HG02938 (cell line): ENCODE data around the gene HES2.
"Not testable (repeated sequence)": the region's sequence is repeated elsewhere in the genome, so short reads cannot be mapped to it uniquely, and the experiment has no call there.

ENCODE experiments used
- ATAC-seq: cut with Tn5 transposase; IDR thresholded peaks from one replicate; pipeline ENCODE4 v1.9.1; 2021; ENCODE audit warnings: mild to moderate bottlenecking, moderate library complexity; ENCODE audit not compliant: unreplicated experiment

The HES2 gene

DNA sequence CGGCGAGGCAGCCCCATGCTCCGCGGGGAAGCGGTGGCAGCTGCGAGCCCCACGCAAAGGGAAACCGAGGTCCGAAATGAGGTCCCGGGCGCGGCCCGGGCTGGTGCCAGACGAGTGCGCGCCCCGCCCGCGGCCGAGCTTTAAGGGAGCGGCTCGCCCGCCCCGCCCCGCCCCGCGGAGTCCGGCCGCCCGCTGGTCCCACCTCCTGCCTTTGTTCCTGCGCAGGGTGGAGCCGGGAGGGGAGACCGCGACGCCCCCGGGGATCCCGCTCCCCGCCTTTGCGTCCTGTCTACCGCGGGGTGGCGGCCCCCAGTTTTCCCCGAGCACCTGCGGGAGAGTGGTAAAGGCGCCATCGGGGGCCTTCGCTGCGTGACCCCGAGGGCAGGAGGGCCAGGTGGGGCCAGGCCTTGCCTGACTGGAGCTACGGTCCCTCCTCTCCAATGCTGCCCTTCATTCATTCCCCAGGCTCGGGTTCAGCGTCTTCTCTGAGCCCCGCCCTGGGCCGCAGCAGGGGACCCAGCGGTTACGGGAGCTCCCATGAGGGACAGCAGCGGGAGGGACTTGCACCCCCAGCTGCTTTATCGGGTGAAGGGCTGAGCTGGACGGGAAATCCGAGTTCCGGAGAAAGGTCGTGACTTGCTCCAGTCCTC is at the start of gene HES2:
HES2 (minus strand) TSS at position 116 of the 650 bp plus-strand sequence; CDS start at position 17, 99 bp downstream.
- no peak for ATAC-seq

DNA sequence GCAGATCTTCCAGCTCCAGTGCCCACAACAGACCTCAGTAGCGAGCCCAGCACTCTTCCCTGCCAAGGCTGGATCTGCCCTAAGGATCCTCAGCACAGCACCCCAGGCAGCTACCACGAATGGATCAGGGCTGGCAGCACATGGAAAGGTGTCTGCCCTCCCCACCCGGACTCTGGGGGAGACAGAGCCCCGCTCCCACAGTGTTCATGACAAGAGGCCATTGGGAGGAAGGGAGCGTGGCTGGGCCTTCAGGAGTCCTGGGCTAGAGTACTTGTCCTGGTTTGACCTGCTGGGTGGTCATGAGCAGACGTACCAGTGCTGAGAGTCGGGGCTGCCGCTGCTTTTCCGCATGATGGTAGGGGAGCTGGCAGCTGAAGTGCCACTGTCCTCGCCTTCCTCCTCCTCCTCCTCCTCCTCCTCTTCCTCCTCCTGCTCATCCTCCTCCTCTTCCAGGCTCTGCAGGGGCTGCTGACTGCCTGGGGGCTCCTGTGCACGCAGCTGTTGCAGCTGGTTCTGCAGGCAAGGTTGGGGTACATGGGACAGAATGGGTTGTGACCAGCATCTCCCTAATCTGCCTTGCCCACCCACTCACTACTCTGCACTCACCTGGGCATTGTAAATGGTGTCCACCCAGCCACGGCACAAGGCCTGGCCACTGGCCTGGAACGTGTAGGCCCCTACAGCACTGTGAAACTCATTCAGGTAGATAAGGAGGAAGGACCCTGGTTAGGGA is 49.2 kb upstream of the HES2 start:
- no peak for ATAC-seq

- ATAC-seq: no peak
These were observed 48.3 kb upstream of the HES2 start for GRCh38 chr1:6467744-6468688.

DNA sequence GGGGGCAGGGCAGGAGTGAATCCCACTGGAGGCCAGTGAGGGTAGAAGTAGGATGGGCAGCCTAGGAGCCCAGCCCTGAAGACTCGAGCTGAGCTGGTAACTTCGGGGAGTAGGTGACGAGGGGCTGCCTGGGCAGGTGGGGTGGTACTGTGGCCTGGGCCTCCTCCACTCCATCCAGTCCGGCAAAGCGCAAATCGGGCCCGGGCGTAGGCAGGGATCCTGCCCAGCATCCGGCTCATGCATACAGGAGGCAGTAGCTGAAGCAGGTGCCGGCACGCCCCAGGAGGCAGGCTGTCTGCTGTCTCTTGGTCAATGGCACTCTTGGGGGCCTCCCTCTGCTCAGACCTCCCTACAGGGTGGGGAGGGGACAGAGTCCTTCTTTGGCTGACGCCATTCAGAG is 47.5 kb upstream of the HES2 start:
- no peak for ATAC-seq

DNA sequence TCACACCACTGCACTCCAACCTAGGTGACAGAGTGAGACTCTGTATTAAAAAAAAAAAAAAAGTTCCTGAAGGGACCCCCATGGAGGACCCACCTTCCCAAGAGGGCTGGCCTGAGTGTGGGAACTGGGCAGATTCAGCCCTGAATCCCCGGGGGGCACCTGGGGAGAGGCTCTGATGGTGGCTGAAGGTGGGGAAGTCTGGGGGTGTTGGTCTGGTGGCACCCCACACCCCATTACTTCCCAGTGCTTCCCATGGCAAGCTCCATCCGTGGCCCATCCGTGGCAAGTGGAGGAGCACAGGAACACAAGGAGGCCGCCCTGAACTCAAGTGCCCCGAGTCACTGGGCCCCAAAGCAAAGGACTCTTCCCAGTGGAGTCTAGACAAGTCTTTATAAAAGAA is 47.0 kb upstream of the HES2 start:
- ATAC-seq: no peak

- no peak for ATAC-seq
These were observed 46.3 kb upstream of the HES2 start, which contains the start of gene TNFRSF25 for GRCh38 chr1:6466023-6466422. TNFRSF25 (minus strand) TSS chr1:6466173; CDS start chr1:6466107, 66 bp downstream.

DNA sequence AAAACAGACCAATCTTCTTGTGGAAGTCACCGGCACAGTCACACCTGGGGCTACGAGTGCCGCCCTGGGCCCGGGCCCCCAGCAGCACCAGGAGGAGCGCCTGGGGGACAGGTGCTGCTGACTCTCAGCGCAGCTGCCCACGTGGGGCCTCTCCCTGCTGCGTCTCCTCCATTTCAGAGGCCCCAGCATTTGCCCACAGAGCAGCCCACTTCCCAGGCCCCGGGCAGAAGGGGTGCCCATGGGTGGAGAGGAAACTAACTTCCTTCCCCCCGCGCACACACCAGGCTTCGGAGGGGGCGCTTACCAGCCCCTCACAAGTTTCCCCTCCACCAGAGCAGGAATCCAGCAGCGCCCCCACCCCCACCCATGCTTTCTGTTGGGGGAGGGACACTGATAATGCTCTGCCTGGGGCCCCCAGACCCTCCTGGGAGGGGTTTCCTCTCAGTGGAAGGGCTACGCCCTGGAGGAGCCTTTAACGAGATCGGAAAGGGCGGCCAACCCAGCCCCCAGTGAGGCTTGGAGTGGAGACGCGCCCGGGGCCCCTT is 45.8 kb upstream of the HES2 start:
- no peak for ATAC-seq

DNA sequence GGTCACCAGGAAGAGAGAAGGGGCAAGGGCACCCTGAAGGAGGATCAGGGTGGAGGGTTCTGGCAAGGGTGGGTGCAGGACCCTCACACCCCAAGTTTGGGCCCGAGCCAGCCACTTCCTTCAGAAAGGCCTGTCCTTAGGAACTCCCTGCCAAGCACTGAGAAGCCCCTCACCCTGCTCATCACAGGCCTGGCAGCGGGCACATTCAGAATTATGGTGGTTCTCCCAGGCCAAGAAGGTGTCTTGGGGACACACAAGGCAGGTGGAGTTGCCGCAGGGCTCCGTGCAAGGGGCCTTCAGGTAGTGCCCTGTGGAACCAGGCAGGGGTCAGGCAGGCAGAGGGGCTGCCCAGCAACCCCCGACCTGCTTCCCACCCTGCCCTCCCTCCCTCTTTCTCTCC is 45.2 kb upstream of the HES2 start:
- ATAC-seq: no peak

DNA sequence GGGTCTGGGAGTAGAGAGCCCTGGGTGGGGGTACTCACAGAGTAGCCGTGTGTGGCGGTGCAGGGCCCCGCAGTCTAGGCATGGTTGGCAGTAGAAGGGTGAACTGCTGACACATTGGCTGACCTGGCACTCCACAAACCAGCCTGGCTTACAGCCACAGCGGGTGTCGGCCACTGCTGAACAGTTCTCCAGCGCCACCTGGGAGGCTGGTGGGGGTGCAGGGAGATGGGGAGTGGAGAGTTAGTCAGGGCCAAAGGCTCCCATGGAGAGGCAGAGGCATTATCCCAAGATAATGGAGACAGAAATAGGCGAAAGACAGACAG is 44.8 kb upstream of the HES2 start:
- no peak for ATAC-seq

DNA sequence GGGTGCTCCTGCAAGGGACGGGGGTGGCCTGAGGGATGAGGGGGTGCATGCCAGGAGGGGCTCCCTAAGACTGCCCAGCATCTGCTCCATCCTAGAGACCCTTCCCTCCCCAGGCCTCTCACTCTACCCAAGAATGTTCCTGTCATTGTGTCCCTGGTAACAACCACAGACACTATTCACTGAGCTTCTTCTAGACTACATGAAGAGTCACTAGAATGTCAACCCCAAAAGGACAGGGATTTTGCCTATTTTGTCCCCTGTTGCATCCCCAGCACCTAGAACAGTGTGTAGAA is 43.3 kb upstream of the HES2 start:
- ATAC-seq: no peak

- ATAC-seq: no peak
These were observed 42.8 kb upstream of the HES2 start for GRCh38 chr1:6462412-6463119.

DNA sequence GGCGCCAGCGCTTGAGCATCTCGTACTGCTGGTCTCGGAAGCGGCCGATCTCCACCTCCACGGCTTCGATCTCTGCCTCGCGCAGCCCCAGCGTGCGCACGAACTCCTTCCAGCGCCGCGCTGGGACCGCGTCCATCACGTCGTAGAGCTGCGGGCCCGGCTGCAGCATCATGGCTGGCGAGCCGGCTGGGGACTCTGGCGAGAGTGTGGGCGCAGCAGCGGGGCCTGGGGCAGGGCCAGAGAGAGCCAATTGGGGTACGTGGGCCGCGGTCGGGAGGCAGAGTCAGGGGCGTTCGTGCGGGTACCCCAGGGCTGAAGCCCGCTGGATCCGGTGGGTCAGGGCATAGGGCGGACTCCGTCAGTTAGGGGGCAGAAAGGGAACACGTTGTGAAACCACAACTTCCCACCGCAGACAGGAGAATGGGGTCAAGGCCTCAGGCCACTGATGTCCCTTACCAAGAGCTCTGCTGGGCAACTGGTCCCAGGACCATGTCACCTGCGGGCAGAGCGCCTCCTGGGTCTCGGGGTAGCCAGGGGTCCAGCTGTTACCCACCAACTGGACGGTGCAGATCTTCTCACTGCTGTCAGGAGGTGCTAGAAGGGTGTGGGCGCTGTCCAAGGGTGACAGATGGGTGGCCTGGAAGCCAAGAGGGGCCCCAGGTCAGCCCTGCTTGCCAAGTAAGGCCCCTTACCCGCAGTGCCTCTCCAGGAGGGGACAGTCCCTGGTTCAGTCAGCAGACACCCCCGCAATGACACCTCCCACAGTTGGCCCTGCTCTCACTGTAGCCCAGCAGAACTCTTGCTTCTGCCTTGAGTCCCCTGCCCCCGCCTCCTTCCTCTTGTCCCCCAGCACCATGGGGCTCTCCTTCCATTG is 42.1 kb upstream of the HES2 start:
- no peak for ATAC-seq

GRCh38 chr1:6461051-6461530 is 41.4 kb upstream of the HES2 start:
- ATAC-seq: no peak

- ATAC-seq: no peak
These were observed 40.8 kb upstream of the HES2 start for GRCh38 chr1:6460301-6461050.

DNA sequence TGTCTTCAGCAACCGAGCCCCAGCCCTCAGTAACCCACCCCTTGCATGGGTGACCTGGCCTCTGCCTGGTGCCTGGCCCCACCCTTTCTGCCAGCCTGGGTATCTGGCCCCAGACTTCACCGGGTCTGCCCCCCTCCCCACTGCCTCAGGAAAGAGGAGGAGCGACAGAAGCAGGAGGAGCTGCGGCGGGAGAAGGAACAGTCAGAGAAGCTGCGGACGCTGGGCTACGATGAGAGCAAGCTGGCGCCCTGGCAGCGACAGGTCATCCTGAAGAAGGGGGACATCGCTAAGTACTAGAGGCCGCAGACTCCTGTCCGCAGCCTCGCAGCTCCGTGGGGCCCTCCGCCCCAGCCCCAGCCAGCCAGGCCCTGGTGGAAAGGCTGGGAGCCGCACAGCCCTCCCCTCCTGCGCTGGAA is 40.1 kb upstream of the HES2 start:
- no peak for ATAC-seq

DNA sequence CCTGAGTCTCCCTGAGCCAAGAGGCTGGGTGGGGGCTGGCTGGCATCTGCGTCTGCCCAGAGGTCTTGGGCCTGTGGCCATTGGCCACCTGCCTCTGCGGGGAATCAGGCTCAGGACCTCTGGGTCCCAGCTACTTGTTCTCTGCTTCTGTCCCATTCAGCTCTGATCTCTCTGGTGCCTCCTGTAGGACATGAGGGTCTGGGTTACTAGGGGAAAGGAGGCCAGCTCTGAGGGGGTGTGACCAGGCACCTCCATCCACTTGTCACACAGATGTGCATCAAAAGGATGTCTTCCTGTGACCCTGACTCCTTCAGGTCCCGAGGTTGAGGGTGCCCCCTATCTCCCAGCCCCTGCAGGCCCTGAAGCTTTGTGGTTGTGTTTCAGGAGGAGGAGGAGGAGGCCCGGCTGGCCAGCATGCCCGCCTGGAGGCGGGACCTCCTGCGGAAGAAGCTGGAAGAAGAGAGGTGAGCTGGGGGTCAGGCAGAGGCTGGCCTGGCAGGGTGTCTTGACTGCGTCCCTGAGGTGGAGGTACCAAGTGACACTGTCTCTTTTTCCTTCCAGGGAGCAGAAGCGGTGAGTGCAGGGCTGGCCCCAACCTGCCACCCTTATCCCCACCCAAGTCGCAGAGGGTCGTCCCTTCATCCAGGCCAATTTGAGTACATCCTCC is 37.2 kb upstream of the HES2 start:
- ATAC-seq: no peak

DNA sequence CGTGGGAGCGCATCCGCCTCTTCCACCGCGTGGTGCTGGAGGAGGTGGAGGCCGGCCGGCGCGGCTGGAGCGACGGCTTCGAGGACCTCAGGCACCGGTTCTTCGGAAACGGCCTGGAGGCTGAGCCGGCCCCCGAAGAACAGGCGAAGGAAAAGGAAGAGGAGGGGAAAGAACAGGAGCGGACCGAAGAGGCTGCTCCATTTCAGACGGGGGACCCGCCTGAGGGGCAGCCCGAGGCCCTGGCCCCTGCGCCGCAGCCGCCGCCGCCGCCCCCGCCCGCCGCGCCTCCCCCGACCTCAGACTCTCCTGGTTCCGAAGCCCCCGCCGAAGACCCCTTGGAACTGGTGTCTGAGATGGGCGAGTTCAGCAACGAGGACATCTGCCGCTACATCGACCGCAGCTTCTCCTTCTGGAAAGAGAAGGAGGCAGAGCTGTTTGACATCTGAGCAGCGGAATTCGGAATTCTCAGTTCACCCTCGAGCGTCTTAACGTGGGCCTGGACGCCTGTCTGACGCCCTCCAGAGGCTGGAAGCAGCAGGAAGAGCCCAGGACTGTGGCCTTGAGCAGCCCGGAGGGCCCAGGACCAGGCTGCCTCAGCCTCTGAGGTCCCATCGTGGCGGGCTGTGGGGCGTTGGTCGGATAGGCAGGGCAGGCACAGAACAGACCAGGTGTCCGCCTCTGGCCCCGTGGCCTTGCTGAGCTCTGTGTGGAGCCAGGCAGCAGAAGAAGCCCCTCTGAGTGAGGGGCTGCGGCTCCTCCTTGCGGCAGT is 36.2 kb upstream of the HES2 start:
- ATAC-seq: not testable (repeated sequence)
